Activated B cell treated with CpG ODN at 0.5 μM for 24 hours (primary cell): ENCODE results near the gene PSMG4. TPM values are rescaled to one million over a fixed set of nuclear protein-coding genes. Genes with fewer than 3 reads are reported as not detected.

Source experiments
- ATAC-seq: fragments of 200-7000 bp; cut with Tn5 transposase; one replicate; pipeline ENCODE4 v1.10.0; 2021; ENCODE audit warnings: low read depth, mild to moderate bottlenecking, moderate library complexity
- CTCF ChIA-PET: fragments of 350-600 bp; sonication (Branson Sonifier 250); formaldehyde crosslinking; loops from one replicate; lab custom pipeline; 2021; ENCODE audit warnings: antibody characterized with exemption; lab: Charles Lee
- POLR2A ChIA-PET: fragments of 350-600 bp; sonication (Branson Sonifier 250); formaldehyde crosslinking; loops from one replicate; lab custom pipeline; 2021; ENCODE audit warnings: antibody characterized with exemption; lab: Charles Lee
- DNase-seq: peaks from one replicate; pipeline ENCODE4 v3.0.0; 2022
- H3K27ac Mint-ChIP-seq: one replicate; pipeline ENCODE4 v1.8.0; 2020; ENCODE audit warnings: mixed read lengths
- H3K27me3 Mint-ChIP-seq: one replicate; pipeline ENCODE4 v1.8.0; 2021; ENCODE audit warnings: mixed read lengths
- H3K36me3 Mint-ChIP-seq: one replicate; pipeline ENCODE4 v1.8.0; 2021; ENCODE audit warnings: low read depth, mixed read lengths
- H3K4me1 Mint-ChIP-seq: one replicate; pipeline ENCODE4 v1.8.0; 2021; ENCODE audit warnings: mixed read lengths
- H3K4me3 Mint-ChIP-seq: one replicate; pipeline ENCODE4 v1.8.0; 2020; ENCODE audit warnings: mild to moderate bottlenecking, mixed read lengths
- H3K9me3 Mint-ChIP-seq: one replicate; pipeline ENCODE4 v1.8.0; 2020; ENCODE audit warnings: mixed read lengths
- CTCF ChIP-seq: fragments of 200-600 bp; IDR thresholded peaks from one replicate; pipeline ENCODE4 v1.8.0; 2022; ENCODE audit warnings: antibody characterized with exemption, mild to moderate bottlenecking
- intact Hi-C: fragments of 100-400 bp; cut with micrococcal nuclease; formaldehyde crosslinking; loops from one replicate; pipeline ENCODE4 v1.15.1; 2024
- total RNA-seq: library from RNA; stranded (reverse); gene quantifications from 2 replicates; pipeline ENCODE4 v1.2.3, GENCODE V29; 2022

Gene PSMG4
- 28.7 and 29.9 TPM in 2 replicates for total RNA-seq

DNA sequence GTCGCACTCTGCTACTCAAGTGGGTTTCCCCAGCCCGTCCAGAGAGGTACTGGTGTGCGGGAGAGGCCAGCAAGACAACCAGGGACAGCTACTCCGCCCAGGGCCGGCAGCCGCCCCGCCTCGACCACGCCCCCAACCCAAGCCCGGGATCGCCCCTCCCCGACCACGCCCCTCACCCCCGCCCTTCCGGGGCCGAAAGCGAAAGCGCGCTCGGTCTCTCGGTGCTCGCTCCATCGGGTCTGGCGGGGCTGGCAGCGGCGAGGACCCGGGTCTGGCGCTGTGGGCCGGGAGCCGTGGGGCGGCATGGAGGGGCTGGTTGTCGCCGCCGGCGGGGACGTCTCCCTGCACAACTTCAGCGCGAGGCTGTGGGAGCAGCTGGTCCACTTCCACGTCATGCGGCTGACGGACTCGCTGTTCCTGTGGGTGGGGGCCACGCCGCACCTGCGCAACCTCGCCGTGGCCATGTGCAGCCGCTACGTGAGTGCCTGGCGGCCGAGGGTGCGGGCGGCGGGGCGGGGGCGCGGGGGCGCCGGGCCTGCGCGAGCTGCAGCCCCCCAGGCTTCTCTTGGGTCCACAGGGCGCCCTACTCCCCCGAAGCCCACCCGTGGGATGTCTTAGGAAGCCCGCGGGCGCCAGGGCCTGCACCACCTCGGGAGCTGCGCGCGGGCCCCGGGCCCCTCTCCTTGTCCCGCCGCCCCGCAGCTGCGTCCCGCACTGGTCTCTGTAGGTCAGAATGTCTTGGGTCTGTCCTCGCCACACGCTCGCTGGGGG, at the start of gene PSMG4:
TSS of gene PSMG4 (plus strand) at position 228 of the 771 bp plus-strand sequence. CDS start at position 304, 76 bp downstream.
- Mint-ChIP-seq H3K36me3 (peaks cover 26% of the 10 kb centered on the region), H3K27me3 (peaks cover 6% of the 10 kb centered on the region), H3K4me3 (peak within 1 kb of the TSS; percentile 98), H3K27ac (peak within 1 kb of the TSS; percentile 88), H3K9me3 (peaks cover 5% of the 10 kb centered on the region), H3K4me1 (peaks cover 40% of the 10 kb centered on the region)
- no peak for TF ChIP-seq CTCF
- ATAC-seq, result peak; percentile 90
- POLR2A ChIA-PET, result interaction anchor here (0.6 to 1.1 kb wide), 7 partner anchors 97 to 367 kb away, joined by 3 to 5 read pairs (median 3); partner anchors contain the start of genes BPHL, NQO2 and TUBB2A
- intact Hi-C loops, result loop anchor here (1.0 to 5.0 kb wide), 7 partner anchors 97 to 878 kb away; partner anchors contain the start of genes BPHL, ECI2, NQO2 and RIPK1
- peak; percentile 96 for DNase-seq
- CTCF ChIA-PET, result interaction anchor here (0.9 to 1.1 kb wide), 5 partner anchors 7 to 473 kb away, joined by 3 to 4 read pairs (median 4); partner anchors contain the start of gene TUBB2A

- ChIA-PET CTCF (interaction anchor here (1.2 kb wide), 1 partner anchor 42 kb away, joined by 4 read pairs; no protein-coding TSS in a partner anchor), POLR2A (no interaction called here)
- Mint-ChIP-seq H3K4me1 (peaks cover 26% of the 10 kb centered on the region), H3K9me3 (peaks cover 5% of the 10 kb centered on the region), H3K27me3 (peaks cover 16% of the 10 kb centered on the region), H3K27ac (peak overlapping the region; percentile 74), H3K36me3 (peaks cover 5% of the 10 kb centered on the region), H3K4me3 (peak overlapping the region; percentile 28)
- DNase-seq (no peak), ATAC-seq (peak; percentile 69)
- intact Hi-C loops, result loop anchor here (2.0 kb wide), 1 partner anchor 47 kb away; no protein-coding TSS in a partner anchor
- no peak for TF ChIP-seq CTCF
These were observed 49.4 kb upstream of the PSMG4 start for GRCh38 chr6:3209114-3210023.

DNA sequence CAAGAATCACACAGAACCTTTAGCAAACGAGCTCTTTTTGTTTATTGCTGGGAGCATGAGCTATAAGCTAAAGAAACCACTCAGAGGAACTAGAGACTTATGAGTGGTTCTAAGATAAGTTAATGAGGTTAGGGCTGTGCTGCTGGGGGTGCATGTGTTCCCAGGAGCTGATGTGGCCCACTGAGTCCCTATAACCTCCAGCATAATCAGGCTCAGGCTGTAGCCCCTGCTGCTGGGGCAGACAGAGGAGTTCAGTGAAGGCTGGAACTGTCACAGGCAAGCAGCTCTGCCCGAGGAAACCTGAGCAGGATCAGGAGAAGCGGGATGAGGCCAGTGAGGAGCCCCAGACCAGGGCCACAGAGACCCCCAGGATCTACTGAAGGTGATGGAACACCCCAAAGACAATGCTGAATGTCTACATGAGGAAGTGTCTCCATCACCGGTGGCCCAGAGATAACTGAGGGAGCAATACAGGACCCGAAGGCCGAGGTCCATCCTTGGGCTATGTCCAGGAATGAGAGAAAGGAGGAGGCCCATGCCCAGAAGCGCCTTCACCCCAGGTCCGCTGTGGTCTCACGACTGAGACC, 48.6 kb upstream of the PSMG4 start:
- Mint-ChIP-seq H3K4me1 (peaks cover 20% of the 10 kb centered on the region), H3K27me3 (peaks cover 18% of the 10 kb centered on the region), H3K27ac (peak overlapping the region; percentile 74), H3K36me3 (no peaks in the 10 kb centered on the region), H3K4me3 (no peak overlapping the region), H3K9me3 (no peaks in the 10 kb centered on the region)
- intact Hi-C loops, result no loop called here
- ATAC-seq, result no peak
- DNase-seq, result no peak
- ChIA-PET POLR2A (no interaction called here), CTCF (no interaction called here)
- TF ChIP-seq CTCF, result no peak

DNA sequence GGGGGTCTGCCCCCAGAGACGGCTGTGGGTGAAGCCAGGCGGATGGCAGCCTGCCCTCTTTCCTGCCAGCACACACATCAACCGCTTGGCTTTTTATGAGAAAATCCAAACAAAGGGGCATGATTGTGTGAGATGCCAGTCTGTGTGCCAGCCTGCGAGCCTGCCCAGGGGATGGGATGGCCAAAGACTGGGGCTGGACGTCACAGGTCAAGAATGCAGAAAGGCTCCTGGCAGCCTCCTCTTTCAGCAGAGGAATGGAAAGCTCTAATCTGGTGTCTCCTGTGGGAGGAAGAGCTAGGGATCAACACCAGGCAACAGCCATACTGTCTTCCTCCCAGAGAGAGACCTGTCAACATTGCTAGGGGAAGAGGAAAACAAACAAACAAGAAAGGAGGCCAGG, 47.1 kb upstream of the PSMG4 start:
- DNase-seq, result no peak
- no peaks in the 10 kb centered on the region for H3K36me3 Mint-ChIP-seq
- ChIA-PET POLR2A (interaction anchor here (0.5 kb wide), 1 partner anchor 15 kb away, joined by 4 read pairs; no protein-coding TSS in a partner anchor), CTCF (interaction anchor here (1.4 kb wide), 1 partner anchor 39 kb away, joined by 4 read pairs; no protein-coding TSS in a partner anchor)
- ATAC-seq, result no peak
- H3K4me3 Mint-ChIP-seq, result no peak overlapping the region
- no peak for TF ChIP-seq CTCF
- H3K27ac Mint-ChIP-seq, result no peak overlapping the region
- peaks cover 27% of the 10 kb centered on the region for H3K27me3 Mint-ChIP-seq
- no peaks in the 10 kb centered on the region for H3K9me3 Mint-ChIP-seq
- intact Hi-C loops, result no loop called here
- H3K4me1 Mint-ChIP-seq, result peaks cover 17% of the 10 kb centered on the region
